Activated CD4-positive, CD25-positive, alpha-beta regulatory T cell (primary cell): Measurements from ENCODE around the gene ABCC12.
A peak's percentile ranks its signal among the peaks of the same experiment; 100 is the strongest.

Experiments used
- DNase-seq, 4 experiments: peaks; one replicate each; lab custom pipeline; 2025; lab: John Stamatoyannopoulos, UW

The ABCC12 gene

GRCh38 chr16:48165961-48166578, 10.3 kb upstream of the ABCC12 start:
- DNase-seq: no peak

GRCh38 chr16:48164907-48165715, 9.3 kb upstream of the ABCC12 start:
- DNase-seq: peak; percentile 29 to 58 (median 36)

GRCh38 chr16:48162839-48163410, 7.1 kb upstream of the ABCC12 start:
- DNase-seq: no peak

GRCh38 chr16:48161906-48162305, 6.1 kb upstream of the ABCC12 start:
- DNase-seq: no peak

GRCh38 chr16:48160575-48160974, 4.8 kb upstream of the ABCC12 start:
- DNase-seq: no peak

GRCh38 chr16:48158296-48158695, 2.5 kb upstream of the ABCC12 start:
- peak in 1 of 4 experiments; percentile 8 for DNase-seq

- DNase-seq: no peak
Observed at GRCh38 chr16:48157794-48158193, 2.0 kb upstream of the ABCC12 start.

GRCh38 chr16:48157302-48157701, 1.5 kb upstream of the ABCC12 start:
- no peak for DNase-seq

GRCh38 chr16:48156790-48157209, 1.0 kb upstream of the ABCC12 start:
- peak; percentile 64 to 86 (median 73) for DNase-seq

- no peak for DNase-seq
Observed at GRCh38 chr16:48153774-48154173, 2.0 kb downstream of the ABCC12 start.

- DNase-seq: no peak
Observed at GRCh38 chr16:48152226-48152625, 3.6 kb downstream of the ABCC12 start.

GRCh38 chr16:48150707-48151106, 5.1 kb downstream of the ABCC12 start:
- no peak for DNase-seq

- no peak for DNase-seq
Observed at GRCh38 chr16:48146710-48147109, 9.1 kb downstream of the ABCC12 start.

- DNase-seq: no peak
Observed at GRCh38 chr16:48146131-48146530, 9.7 kb downstream of the ABCC12 start.

GRCh38 chr16:48143812-48144368, 11.9 kb downstream of the ABCC12 start:
- no peak for DNase-seq

GRCh38 chr16:48140821-48141220, 15.0 kb downstream of the ABCC12 start:
- no peak for DNase-seq

- DNase-seq: no peak
Observed at GRCh38 chr16:48139517-48139916, 16.3 kb downstream of the ABCC12 start.

GRCh38 chr16:48138543-48138942, 17.2 kb downstream of the ABCC12 start:
- DNase-seq: no peak

GRCh38 chr16:48137822-48138221, 18.0 kb downstream of the ABCC12 start:
- no peak for DNase-seq

GRCh38 chr16:48136547-48137360, 19.0 kb downstream of the ABCC12 start:
- no peak for DNase-seq

- DNase-seq: no peak
Observed at GRCh38 chr16:48133455-48134211, 22.2 kb downstream of the ABCC12 start.
